GM18909 (cell line): ENCODE measurements around the gene PGGHG.
"Not testable (repeated sequence)": the region's sequence is repeated elsewhere in the genome, so short reads cannot be mapped to it uniquely, and the experiment has no call there.

Source experiments
- ATAC-seq: cut with Tn5 transposase; IDR thresholded peaks from one replicate; pipeline ENCODE4 v1.9.1; 2021; ENCODE audit warnings: mild to moderate bottlenecking; ENCODE audit not compliant: unreplicated experiment, poor library complexity

The PGGHG gene

GRCh38 chr11:296171-297050, 7.5 kb downstream of the PGGHG start:
- no peak for ATAC-seq

- no peak for ATAC-seq
Measured at GRCh38 chr11:297051-297585, 8.2 kb downstream of the PGGHG start.

DNA sequence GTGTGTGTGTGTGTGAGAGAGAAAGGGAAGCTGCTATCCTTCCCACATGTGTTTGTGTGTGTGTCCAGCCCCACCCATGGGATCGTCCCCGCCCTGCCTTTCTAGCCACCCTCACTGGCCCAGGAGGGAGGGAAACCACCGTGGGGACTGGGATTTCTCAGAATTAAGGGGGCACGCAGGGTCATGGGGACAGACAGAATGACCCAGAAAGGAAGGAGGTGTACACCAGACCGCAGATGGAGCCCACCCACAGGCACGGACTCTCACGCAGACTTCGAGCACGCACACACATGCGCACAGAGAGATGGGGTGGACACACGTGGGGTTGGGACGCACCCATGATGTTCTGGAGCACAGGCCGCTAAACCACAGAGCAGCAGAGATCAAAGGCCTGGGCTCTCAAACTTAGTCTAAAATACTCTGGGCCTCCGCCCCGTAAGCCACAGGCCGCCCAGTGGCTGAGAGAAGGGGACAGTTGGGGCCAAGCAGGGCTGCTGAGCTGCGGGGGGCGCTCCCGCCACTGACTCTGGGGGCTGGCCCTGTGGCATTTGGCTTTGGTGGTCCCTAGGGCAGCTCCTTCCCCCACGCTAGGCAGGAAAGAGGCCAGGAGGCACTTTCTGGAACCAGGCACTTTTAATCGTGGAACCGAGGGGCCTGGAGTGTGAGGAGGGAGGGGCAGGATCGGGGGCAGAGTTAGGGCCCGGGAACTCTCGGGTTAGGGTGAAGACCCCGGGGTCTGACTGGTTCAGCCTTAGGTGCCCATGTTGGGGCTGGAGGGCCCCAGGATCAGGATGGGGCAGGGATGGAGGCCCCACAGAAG, 8.9 kb downstream of the PGGHG start:
- ATAC-seq: no peak

- ATAC-seq: no peak
Measured at GRCh38 chr11:298406-299065, 9.6 kb downstream of the PGGHG start.

DNA sequence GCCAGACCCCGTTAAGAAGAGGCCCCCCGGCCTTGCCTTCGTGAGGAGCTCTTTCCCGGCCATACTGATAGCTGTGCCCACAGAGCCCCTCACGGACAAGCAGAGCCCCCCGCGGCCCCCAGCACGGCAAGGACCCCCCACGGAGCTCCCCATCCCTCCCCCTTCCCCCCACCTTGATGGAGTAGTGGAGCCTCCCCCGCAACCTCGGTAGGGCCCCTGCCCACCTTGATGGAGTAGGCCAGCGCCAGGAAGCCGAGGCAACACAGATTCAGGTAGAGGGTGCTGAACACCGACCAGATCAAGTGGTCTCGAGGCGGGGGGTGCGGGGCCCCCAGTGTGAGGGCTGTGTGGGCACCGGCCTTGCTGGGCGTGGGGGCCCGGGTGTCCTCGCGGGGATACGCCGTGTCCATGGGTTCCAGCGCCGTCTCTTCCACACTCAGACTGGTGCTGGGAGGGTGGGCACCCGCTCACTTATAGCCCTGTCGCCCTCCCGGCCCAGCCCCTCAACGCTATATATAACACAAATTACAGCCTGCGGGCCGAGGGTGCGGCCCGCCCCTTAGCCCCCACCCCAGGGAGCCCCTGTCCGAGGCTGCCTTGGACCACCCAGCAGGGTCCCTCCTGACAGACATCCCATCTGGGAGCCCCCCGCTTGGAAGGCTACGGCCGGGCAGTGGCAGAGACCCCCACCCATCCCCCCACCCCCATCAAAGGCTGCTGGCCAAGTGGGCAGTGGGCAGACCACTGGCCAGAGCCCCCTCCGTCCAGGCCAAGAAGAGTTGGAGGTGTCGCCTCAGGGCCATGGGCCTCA, 10.4 kb downstream of the PGGHG start, which contains the start of gene IFITM5:
Gene IFITM5, minus strand, starts transcription at position 446 of the 811 bp plus-strand sequence. Its CDS starts 36 bp downstream, at position 410.
- ATAC-seq: no peak

DNA sequence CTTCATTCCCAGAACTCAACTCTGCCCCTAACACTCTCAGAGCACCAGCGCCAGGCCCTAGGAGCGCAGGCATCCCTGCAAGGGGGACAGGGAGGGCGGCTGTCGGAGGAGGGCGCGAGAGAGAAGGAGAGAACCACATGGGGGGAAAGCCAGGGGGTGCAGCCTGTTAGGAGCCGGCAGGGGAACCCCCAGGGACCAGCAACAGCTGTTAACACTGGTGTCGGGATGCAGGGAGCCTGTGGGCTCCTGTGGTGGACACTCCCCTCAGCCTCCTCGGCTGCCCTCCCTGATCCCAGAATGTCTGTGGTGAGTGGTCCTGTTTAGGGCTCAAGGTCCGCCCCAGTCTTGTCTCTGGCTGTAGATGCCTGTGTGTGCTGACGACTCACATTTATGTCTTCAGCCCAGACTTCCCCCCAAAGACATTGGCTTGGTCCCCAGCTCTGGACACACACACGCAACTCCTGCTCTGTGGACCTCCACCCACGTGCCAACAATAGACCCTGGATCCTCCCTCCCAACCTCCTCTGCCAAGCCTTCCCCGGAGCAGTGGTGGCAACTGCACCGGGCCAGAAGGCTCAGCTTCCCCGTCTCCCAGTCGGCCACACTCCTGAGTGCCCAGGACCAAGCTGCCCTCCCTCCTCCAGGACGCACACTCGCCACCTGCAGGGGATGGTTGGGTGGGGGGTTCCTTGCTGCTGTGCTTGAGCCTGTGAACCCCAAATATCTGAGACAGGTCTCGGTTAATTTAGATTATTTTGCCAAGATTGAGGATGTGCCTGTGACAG, 11.2 kb downstream of the PGGHG start:
- no peak for ATAC-seq

DNA sequence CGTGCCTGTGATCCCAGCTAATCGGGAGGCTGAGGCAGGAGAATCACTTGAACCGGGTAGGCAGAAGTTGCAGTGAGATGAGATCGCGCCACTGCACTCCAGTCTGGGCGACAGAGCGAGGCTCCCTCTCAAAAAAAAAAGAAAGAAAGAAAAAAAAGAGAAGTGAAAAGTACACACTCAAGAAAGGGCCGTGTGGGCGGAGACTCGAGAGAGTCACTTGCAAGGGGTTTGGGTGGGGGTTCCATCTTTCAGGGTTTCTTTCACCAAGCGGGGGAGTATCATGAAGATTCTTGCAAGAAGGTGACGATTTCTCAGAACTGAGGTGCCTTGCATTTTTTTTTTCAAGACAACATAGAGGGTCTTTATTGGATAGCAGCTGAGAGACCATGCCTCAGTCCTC, 14.4 kb downstream of the PGGHG start:
- no peak for ATAC-seq

DNA sequence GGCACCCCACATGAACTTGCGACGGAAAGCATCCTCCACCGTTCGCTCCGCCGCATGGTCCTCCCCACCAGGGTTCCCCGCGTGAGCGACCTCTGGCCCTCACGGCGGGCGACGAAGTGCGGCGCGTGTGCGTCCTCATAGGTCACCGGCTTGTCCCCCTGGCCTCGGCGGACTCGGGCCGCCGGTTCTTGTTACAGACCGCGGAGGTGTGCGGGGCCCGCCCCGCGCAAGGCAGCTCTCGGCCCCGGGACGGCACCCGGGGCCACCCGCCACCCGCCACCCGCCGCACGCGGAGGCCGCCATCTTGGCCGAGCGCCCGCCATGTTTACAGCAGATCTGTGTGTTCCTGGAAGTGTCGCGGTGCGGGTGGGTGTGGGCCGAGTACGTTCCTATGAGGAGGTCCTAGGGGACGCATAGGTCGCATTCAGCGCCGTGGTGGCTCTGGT, 15.2 kb downstream of the PGGHG start:
- ATAC-seq: no peak

- ATAC-seq: no peak
Measured at GRCh38 chr11:304915-305843, 16.3 kb downstream of the PGGHG start.

- no peak for ATAC-seq
Measured at GRCh38 chr11:305844-306211, 16.9 kb downstream of the PGGHG start.

- no peak for ATAC-seq
Measured at GRCh38 chr11:306645-307371, 17.9 kb downstream of the PGGHG start.

DNA sequence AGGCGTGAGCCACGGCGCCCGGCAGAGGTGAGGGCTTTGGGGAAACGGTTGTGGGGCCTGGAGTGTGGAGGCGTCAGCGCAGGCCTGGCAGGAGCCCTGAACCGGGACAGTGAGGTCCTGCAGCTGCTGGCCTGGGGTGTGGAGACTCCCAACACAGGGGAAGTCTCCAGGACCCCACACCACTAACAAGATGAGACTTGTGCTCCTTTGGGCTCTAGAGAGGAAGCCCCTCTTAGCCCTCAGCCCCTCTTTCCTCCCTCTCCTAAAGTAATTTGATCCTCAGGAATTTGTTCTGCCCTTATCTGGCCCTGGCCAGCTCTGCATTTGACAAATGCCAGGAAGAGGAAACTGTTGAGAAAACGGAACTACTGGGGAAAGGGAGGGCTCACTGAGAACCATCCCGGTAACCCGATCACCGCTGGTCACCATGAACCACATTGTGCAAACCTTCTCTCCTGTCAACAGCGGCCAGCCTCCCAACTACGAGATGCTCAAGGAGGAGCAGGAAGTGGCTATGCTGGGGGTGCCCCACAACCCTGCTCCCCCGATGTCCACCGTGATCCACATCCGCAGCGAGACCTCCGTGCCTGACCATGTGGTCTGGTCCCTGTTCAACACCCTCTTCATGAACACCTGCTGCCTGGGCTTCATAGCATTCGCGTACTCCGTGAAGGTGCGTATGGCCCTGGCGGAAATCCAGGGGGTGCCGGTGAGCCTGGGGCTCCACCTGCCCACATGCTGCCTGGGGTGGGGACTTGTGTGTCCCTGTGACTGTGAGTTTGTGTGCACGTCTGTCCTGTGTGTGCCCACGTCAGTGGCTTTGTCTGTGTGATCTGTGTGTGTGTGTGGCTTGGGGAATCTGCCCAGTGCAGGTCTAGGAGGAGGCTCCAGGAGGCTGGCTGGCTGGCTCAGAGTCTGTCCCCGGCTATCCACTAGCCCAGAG, 19.1 kb downstream of the PGGHG start, which contains the start of gene IFITM2:
Gene IFITM2, plus strand, starts transcription at position 51 of the 943 bp plus-strand sequence. Its CDS starts 377 bp downstream, at position 428.
- ATAC-seq: not testable (repeated sequence)

- ATAC-seq: not testable (repeated sequence)
Measured at GRCh38 chr11:308740-309665, 20.1 kb downstream of the PGGHG start.

DNA sequence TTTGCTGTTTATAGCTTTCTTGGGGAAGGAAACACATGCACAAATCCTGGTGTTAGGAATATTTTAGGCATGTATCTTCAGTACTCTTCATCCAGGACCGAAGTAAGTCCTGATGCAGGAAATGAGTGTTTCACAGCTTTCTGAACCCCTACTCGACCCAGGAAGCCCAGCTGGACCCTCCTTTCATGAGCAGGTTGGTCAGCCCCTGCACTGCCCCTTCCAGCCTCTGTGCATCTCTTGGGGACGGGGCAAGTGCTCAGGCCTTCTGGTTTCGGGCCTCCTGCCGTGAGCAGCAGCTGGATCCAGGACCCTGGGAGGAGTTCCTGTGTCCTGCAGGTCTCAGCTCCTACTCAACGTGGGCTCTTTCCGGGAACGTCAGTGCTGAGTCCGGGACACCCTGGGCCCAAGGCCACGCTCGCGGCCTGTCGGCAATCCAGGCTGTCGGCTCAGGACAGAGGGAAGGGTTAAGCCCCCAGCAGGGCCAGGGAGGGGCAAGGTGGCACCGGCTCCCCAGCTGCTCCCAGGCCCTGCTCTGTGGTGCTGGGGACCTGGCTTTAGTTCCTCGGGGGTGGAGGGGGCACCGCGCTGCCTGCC, 21.1 kb downstream of the PGGHG start:
- ATAC-seq: not testable (repeated sequence)
